Activated naive CD4-positive, alpha-beta T cell treated with anti-CD3 and anti-CD28 coated beads, Interleukin-2, amount 10 ng/mL, durations not matched to agents 5 hours and 36 hours (primary cell): ENCODE measurements around the gene OR9A2. TPM values are rescaled to one million over a fixed set of nuclear protein-coding genes. Genes with fewer than 3 reads are reported as not detected.

Experiments
- total RNA-seq, 2 experiments: library from RNA; stranded (reverse); gene quantifications; one replicate each; pipeline ENCODE4 v1.2.3, GENCODE V29; 2021

OR9A2 gene, protein sequence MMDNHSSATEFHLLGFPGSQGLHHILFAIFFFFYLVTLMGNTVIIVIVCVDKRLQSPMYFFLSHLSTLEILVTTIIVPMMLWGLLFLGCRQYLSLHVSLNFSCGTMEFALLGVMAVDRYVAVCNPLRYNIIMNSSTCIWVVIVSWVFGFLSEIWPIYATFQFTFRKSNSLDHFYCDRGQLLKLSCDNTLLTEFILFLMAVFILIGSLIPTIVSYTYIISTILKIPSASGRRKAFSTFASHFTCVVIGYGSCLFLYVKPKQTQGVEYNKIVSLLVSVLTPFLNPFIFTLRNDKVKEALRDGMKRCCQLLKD
- not detected for total RNA-seq

GRCh38 chr7:143027032-143027431 is at the start of gene OR9A2:
TSS of gene OR9A2 (minus strand) at chr7:143027132. CDS start at chr7:143027132, 0 bp downstream.

DNA sequence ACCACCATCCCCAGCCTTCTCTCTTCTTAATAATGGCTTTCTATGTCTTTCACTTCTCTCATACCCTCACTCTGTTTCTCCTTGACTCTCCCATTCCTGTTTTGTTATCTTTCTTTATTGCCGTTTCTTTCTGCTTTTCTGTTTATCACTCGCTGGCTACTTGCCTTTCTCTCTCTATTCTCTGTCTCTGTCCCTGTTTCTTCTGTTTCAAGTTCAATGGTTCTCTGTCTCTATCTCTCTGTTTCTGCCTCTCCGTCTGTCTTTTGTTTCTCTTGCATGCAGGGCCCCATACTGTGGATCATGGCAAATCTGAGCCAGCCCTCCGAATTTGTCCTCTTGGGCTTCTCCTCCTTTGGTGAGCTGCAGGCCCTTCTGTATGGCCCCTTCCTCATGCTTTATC is 25.1 kb upstream of the OR9A2 start, which contains the start of gene OR6V1:
Gene OR6V1, plus strand, starts transcription at position 301 of the 400 bp plus-strand sequence. Its CDS starts 0 bp downstream, at position 301.

Other genes with a start within 250 kb of the OR9A2 start
- 10 to 100 TPM; 23.6 to 24.2 TPM for gene EPHB6, start 172.1 kb downstream of the OR9A2 start, total RNA-seq
- gene TRPV6, start 141.4 kb downstream of the OR9A2 start, total RNA-seq, result not detected
- gene TRPV5, start 93.4 kb downstream of the OR9A2 start, total RNA-seq, result not detected
- gene LLCFC1, start 87.6 kb downstream of the OR9A2 start, total RNA-seq, result not detected
- gene KEL, start 64.8 kb downstream of the OR9A2 start, total RNA-seq, result under 1 TPM; 0.17 to 0.33 TPM
- gene OR6V1, start 25.2 kb upstream of the OR9A2 start, total RNA-seq, result not detected
- not detected for gene PIP, start 104.9 kb upstream of the OR9A2 start, total RNA-seq
- not detected for gene TAS2R39, start 156.3 kb upstream of the OR9A2 start, total RNA-seq
- not detected for gene TAS2R40, start 194.9 kb upstream of the OR9A2 start, total RNA-seq
- 100 to 1,000 TPM; 386 to 387 TPM for gene GSTK1, start 236.3 kb upstream of the OR9A2 start, total RNA-seq